ENCODE measurements around the gene GCGR. TPM values are rescaled to one million over a fixed set of nuclear protein-coding genes. Genes with fewer than 3 reads are reported as not detected.

GCGR gene
- total RNA-seq, 4 donors from 2014 or later, result 1.8 to 14.7 (median 8.1) TPM

- peaks cover 0 to 21% (median 2%) of the 10 kb centered on the region in 4 donors for H3K4me1 ChIP-seq
- no peak overlapping the region for H3K4me3 ChIP-seq
- no peak overlapping the region for H3K27ac ChIP-seq
- WGBS, 2 donors, result 86 to 91% methylated on average over 8 to 12 of the region's 12 CpGs
- no peaks in the 10 kb centered on the region for H3K27me3 ChIP-seq
- TF ChIP-seq CTCF (IDR thresholded peaks at IDR 0.05) (no peak), EP300 (IDR thresholded peaks at IDR 0.05) (no peak), POLR2A (IDR thresholded peaks at IDR 0.05) (no peak)
- no peak for DNase-seq (ENCODE audit: low spot score in 2 of 2)
- peaks cover 0 to 95% (median 45%) of the 10 kb centered on the region in 3 donors for H3K36me3 ChIP-seq
- H3K9me3 ChIP-seq, result no peaks in the 10 kb centered on the region
Measured at GRCh38 chr17:81852237-81852636, 48.3 kb downstream of the GCGR start.

GRCh38 chr17:81854974-81855774, 51.2 kb downstream of the GCGR start:
- 68 to 74% methylated on average over 29 of the region's 29 CpGs for WGBS, 2 donors
- H3K27me3 ChIP-seq, result no peaks in the 10 kb centered on the region

GRCh38 chr17:81858170-81858966, 54.4 kb downstream of the GCGR start:
- Histone ChIP-seq H3K9me3 (no peaks in the 10 kb centered on the region), H3K4me1 (peaks cover 0 to 66% (median 34%) of the 10 kb centered on the region in 4 donors), H3K4me3 (peak overlapping the region in 2 of 4 donors; percentile 87 to 99), H3K27me3 (no peaks in the 10 kb centered on the region), H3K36me3 (peaks cover 0 to 62% (median 19%) of the 10 kb centered on the region in 3 donors), H3K27ac (peak overlapping the region in 1 of 4 donors; percentile 93)
- no peak for DNase-seq (ENCODE audit: low spot score in 2 of 2)
- TF ChIP-seq EP300 (IDR thresholded peaks at IDR 0.05), result no peak
- TF ChIP-seq POLR2A (IDR thresholded peaks at IDR 0.05), result no peak
- no peak for TF ChIP-seq CTCF (IDR thresholded peaks at IDR 0.05)
- 79 to 84% methylated on average over 28 to 30 of the region's 30 CpGs for WGBS, 2 donors

More at GRCh38 chr17:81854974-81855774, 51.2 kb downstream of the GCGR start:
- Histone ChIP-seq H3K27ac (no peak overlapping the region), H3K36me3 (peaks cover 0 to 89% (median 40%) of the 10 kb centered on the region in 3 donors), H3K4me3 (no peak overlapping the region), H3K9me3 (no peaks in the 10 kb centered on the region), H3K4me1 (peaks cover 0 to 46% (median 19%) of the 10 kb centered on the region in 4 donors)
- TF ChIP-seq CTCF (IDR thresholded peaks at IDR 0.05) (no peak), POLR2A (IDR thresholded peaks at IDR 0.05) (no peak), EP300 (IDR thresholded peaks at IDR 0.05) (no peak)
- DNase-seq (ENCODE audit: low spot score in 2 of 2), result no peak

- DNase-seq (ENCODE audit: low spot score in 2 of 2), result no peak
- Histone ChIP-seq H3K4me1 (peaks cover 0 to 75% (median 34%) of the 10 kb centered on the region in 4 donors), H3K36me3 (peaks cover 0 to 62% (median 10%) of the 10 kb centered on the region in 3 donors)
Measured at GRCh38 chr17:81858967-81859905, 55.3 kb downstream of the GCGR start.

More at GRCh38 chr17:81858967-81859905, 55.3 kb downstream of the GCGR start:
- 48 to 54% methylated on average over 23 of the region's 23 CpGs for WGBS, 2 donors
- no peak for TF ChIP-seq CTCF (IDR thresholded peaks at IDR 0.05)
- no peak for TF ChIP-seq EP300 (IDR thresholded peaks at IDR 0.05)
- TF ChIP-seq POLR2A (IDR thresholded peaks at IDR 0.05), result no peak
- Histone ChIP-seq H3K27ac (peak overlapping the region; percentile 73 to 96 (median 93)), H3K4me3 (peak overlapping the region; percentile 68 to 100 (median 93)), H3K9me3 (no peaks in the 10 kb centered on the region), H3K27me3 (no peaks in the 10 kb centered on the region)

Data from tibial nerve (tissue), 4 donors.